B cell (primary cell): ENCODE data around the gene IPO13. TPM values are rescaled to one million over a fixed set of nuclear protein-coding genes. Genes with fewer than 3 reads are reported as not detected.

Experiments used
- ATAC-seq: fragments of 200-7000 bp; cut with Tn5 transposase; one replicate; pipeline ENCODE4 v1.10.0; 2021; ENCODE audit warnings: low read depth, mild to moderate bottlenecking, moderate number of reproducible peaks, moderate library complexity
- CTCF ChIA-PET: fragments of 350-600 bp; sonication (Branson Sonifier 250); formaldehyde crosslinking; loops from one replicate; lab custom pipeline; 2021; ENCODE audit warnings: antibody characterized with exemption, inconsistent platforms; lab: Charles Lee
- POLR2A ChIA-PET: fragments of 350-600 bp; sonication (Branson Sonifier 250); formaldehyde crosslinking; loops from one replicate; lab custom pipeline; 2021; ENCODE audit warnings: antibody characterized with exemption; lab: Charles Lee
- DNase-seq: peaks from one replicate; pipeline ENCODE4 v3.0.0; 2013
- H2AFZ ChIP-seq: 2 replicates; pipeline ENCODE4 v1.6.1; 2012; ENCODE audit warnings: mild to moderate bottlenecking, low read depth, low read length; ENCODE audit not compliant: insufficient read depth, poor library complexity, severe bottlenecking
- H3K27ac ChIP-seq, 2 donors: 1 replicate in 1 of 2; 2 replicates in 1 of 2; pipeline ENCODE4 v1.5.1; 2012 to 2013; ENCODE audit warnings: low read length in 2 of 2, mild to moderate bottlenecking in 2 of 2, moderate library complexity in 1 of 2
- H3K27me3 ChIP-seq, 4 experiments: fragments of 200-600 bp in 1 of 4; sonication (generic) in 1 of 4; replicated peaks in 1 of 4; 1 replicate in 2 of 4; 2 replicates in 2 of 4; pipeline versions ENCODE4 v1.6.1 to v1.7.0; 2013 to 2016; ENCODE audit warnings: low read length in 3 of 4, mild to moderate bottlenecking in 2 of 4, mixed read lengths in 1 of 4, moderate library complexity in 1 of 4; ENCODE audit not compliant: insufficient read depth in 4 of 4, control insufficient read depth in 3 of 4; ENCODE audit errors: control extremely low read depth in 1 of 4
- H3K36me3 ChIP-seq, 2 experiments: replicated peaks in 1 of 2; 1 replicate in 1 of 2; 2 replicates in 1 of 2; pipeline versions ENCODE4 v1.6.1 to v1.7.1; 2013; ENCODE audit warnings: low read length in 1 of 2; ENCODE audit not compliant: insufficient read depth in 2 of 2, control insufficient read depth in 1 of 2; ENCODE audit errors: control extremely low read depth in 1 of 2, extremely low read depth in 1 of 2
- H3K4me1 ChIP-seq, 2 donors: fragments of 200-600 bp in 1 of 2; sonication (generic) in 1 of 2; 1 replicate in 1 of 2; 2 replicates in 1 of 2; pipeline versions ENCODE4 v1.5.1 to v1.6.1; 2013 to 2017; ENCODE audit warnings: low read length in 2 of 2; ENCODE audit not compliant: control insufficient read depth in 2 of 2, insufficient read depth in 2 of 2
- H3K4me2 ChIP-seq: replicated peaks from 2 replicates; pipeline ENCODE3; 2012; ENCODE audit warnings: mild to moderate bottlenecking, low read depth, low read length; ENCODE audit not compliant: poor library complexity, severe bottlenecking
- H3K4me3 ChIP-seq, 5 experiments: fragments of 200-600 bp in 1 of 5; sonication (generic) in 1 of 5; 1 replicate in 3 of 5; 2 replicates in 2 of 5; pipeline versions ENCODE4 v1.5.1 to v1.7.0; 2011 to 2016; ENCODE audit warnings: low read length in 4 of 5, mild to moderate bottlenecking in 4 of 5, low read depth in 2 of 5, control low read depth in 1 of 5, moderate library complexity in 1 of 5; ENCODE audit not compliant: insufficient read depth in 1 of 5; ENCODE audit errors: control extremely low read depth in 1 of 5, extremely low read depth in 1 of 5
- H3K79me2 ChIP-seq: fragments of 200-600 bp; sonication (generic); one replicate; pipeline ENCODE4 v1.6.0; 2016; ENCODE audit warnings: low read length; ENCODE audit not compliant: control insufficient read depth, insufficient read depth
- H3K9ac ChIP-seq: fragments of 200-600 bp; sonication (generic); 2 replicates; pipeline ENCODE4 v1.6.1; 2017; ENCODE audit warnings: mild to moderate bottlenecking, low read length, moderate library complexity
- H3K9me3 ChIP-seq, 3 donors: one replicate each; pipeline versions ENCODE4 v1.6.1 to v1.7.1; 2013; ENCODE audit warnings: low read length in 2 of 3; ENCODE audit not compliant: control insufficient read depth in 2 of 3, insufficient read depth in 1 of 3; ENCODE audit errors: control extremely low read depth in 1 of 3
- H4K20me1 ChIP-seq: 2 replicates; pipeline ENCODE4 v1.6.0; 2012; ENCODE audit warnings: mild to moderate bottlenecking, low read length; ENCODE audit not compliant: insufficient read depth, control insufficient read depth, poor library complexity, severe bottlenecking
- H3K27ac Mint-ChIP-seq: one replicate; pipeline ENCODE4 v1.8.0; 2021; ENCODE audit warnings: mixed read lengths
- H3K27me3 Mint-ChIP-seq: one replicate; pipeline ENCODE4 v1.8.0; 2021; ENCODE audit warnings: mixed read lengths
- H3K4me1 Mint-ChIP-seq: one replicate; pipeline ENCODE4 v1.8.0; 2021; ENCODE audit warnings: mixed read lengths
- H3K4me3 Mint-ChIP-seq: one replicate; pipeline ENCODE4 v1.8.0; 2021; ENCODE audit warnings: mixed read lengths
- H3K9me3 Mint-ChIP-seq: one replicate; pipeline ENCODE4 v1.8.0; 2022; ENCODE audit warnings: mixed read lengths; ENCODE audit not compliant: insufficient read depth
- EZH2 ChIP-seq: IDR thresholded peaks from 2 replicates; pipeline ENCODE4 v1.6.1; 2012; ENCODE audit warnings: borderline replicate concordance, low read depth, mild to moderate bottlenecking, moderate library complexity, low read length; ENCODE audit not compliant: insufficient read depth, poor library complexity, severe bottlenecking
- WGBS: methylation state at CpG from one replicate; pipeline ENCODE4 v1.1.5; 2013; ENCODE audit warnings: missing lambda C conversion rate; ENCODE audit not compliant: insufficient coverage; 5-methylcytosine and 5-hydroxymethylcytosine counted together
- intact Hi-C: fragments of 100-400 bp; cut with micrococcal nuclease; formaldehyde crosslinking; loops from one replicate; pipeline ENCODE4 v1.10.0; 2022
- polyA plus RNA-seq: library from polyadenylated mRNA; depleted of rRNA; stranded (reverse); fragments of >200 nt; gene quantifications from 2 replicates; pipeline ENCODE4 v1.2.3, GENCODE V29; 2012
- total RNA-seq, 2 donors: library from RNA; stranded (reverse); fragments of 120-200 nt in 1 of 2; gene quantifications; 1 replicate in 1 of 2; 2 replicates in 1 of 2; pipeline versions ENCODE4 v1.2.3 to v1.2.4, GENCODE V29; 2013 to 2022
- TF ChIP-seq, protein P1 (sequence below): fragments of 200-600 bp; IDR thresholded peaks from one replicate; pipeline ENCODE4 v1.8.0; 2022; ENCODE audit warnings: antibody characterized with exemption, mild to moderate bottlenecking

The IPO13 gene
- total and polyA plus RNA-seq, 2 donors (not counting 1 experiment from before 2014, with no cell fraction given) = 18.7 to 19.7 TPM

- H3K4me3 Mint-ChIP-seq = no peak overlapping the region
- Histone ChIP-seq H3K4me1 (peaks cover 19 to 36% of the 10 kb centered on the region in 2 donors), H3K9me3 (no peaks in the 10 kb centered on the region), H3K4me2 (no peak overlapping the region), H4K20me1 (peaks cover 10% of the 10 kb centered on the region), H3K79me2 (no peaks in the 10 kb centered on the region), H3K27ac (no peak overlapping the region), H2AFZ (no peak overlapping the region), H3K9ac (no peak overlapping the region), H3K27me3 (no peaks in the 10 kb centered on the region), H3K4me3 (no peak overlapping the region), H3K36me3 (peaks cover 0 to 5% of the 10 kb centered on the region in 2 experiments)
- POLR2A ChIA-PET = no interaction called here
- CTCF ChIA-PET = no interaction called here
- ATAC-seq (no peak), DNase-seq (no peak)
- H3K27ac Mint-ChIP-seq = no peak overlapping the region
- peaks cover 27% of the 10 kb centered on the region for H3K4me1 Mint-ChIP-seq
- no peaks in the 10 kb centered on the region for H3K27me3 Mint-ChIP-seq
- intact Hi-C loops = no loop called here
- no peaks in the 10 kb centered on the region for H3K9me3 Mint-ChIP-seq
- 96% methylated on average over 15 of the region's 15 CpGs for WGBS
- no peak for TF ChIP-seq EZH2
- TF ChIP-seq, protein P1, sequence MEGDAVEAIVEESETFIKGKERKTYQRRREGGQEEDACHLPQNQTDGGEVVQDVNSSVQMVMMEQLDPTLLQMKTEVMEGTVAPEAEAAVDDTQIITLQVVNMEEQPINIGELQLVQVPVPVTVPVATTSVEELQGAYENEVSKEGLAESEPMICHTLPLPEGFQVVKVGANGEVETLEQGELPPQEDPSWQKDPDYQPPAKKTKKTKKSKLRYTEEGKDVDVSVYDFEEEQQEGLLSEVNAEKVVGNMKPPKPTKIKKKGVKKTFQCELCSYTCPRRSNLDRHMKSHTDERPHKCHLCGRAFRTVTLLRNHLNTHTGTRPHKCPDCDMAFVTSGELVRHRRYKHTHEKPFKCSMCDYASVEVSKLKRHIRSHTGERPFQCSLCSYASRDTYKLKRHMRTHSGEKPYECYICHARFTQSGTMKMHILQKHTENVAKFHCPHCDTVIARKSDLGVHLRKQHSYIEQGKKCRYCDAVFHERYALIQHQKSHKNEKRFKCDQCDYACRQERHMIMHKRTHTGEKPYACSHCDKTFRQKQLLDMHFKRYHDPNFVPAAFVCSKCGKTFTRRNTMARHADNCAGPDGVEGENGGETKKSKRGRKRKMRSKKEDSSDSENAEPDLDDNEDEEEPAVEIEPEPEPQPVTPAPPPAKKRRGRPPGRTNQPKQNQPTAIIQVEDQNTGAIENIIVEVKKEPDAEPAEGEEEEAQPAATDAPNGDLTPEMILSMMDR = no peak
Measured at GRCh38 chr1:43982808-43983207, 36.1 kb downstream of the IPO13 start.

DNA sequence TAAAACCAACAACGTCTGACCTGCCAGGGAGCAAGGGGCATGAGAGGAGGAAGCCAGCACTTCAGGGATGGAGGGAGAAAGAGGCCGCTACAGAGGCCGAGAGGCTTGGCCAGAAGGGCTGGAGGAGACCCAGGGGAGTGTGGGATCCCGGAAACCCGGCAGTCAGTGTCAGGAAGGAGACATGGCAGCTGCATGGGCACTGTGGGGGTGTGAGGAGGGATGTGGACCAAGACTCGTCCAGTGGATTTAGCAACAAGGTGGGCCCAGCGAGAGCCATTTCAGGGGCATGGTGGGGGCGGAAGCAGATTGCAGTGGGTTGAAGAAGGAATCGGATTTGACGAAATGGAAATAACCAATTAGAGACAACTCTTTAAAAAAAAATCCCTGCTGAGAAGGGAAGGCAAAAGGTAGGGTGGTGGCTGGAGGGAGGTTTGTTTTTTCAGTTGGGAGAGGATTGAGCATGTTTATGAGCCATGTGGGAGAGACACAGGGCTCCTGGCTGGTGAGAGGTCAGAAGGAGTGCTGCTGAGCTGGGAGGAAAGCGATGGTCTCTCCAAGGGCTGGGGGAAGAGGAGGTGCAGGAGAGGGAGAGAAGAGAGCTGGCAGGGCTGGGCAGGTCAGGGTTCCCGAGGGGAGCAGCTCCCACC lies 36.6 kb downstream of the IPO13 start:
- intact Hi-C loops = no loop called here
- Histone ChIP-seq H3K9me3 (no peaks in the 10 kb centered on the region), H3K27ac (no peak overlapping the region), H3K4me1 (peaks cover 18 to 30% of the 10 kb centered on the region in 2 donors), H4K20me1 (peaks cover 4% of the 10 kb centered on the region), H3K4me3 (no peak overlapping the region), H3K4me2 (no peak overlapping the region), H3K79me2 (no peaks in the 10 kb centered on the region), H2AFZ (no peak overlapping the region), H3K27me3 (no peaks in the 10 kb centered on the region), H3K36me3 (peaks cover 0 to under 1% of the 10 kb centered on the region in 2 experiments), H3K9ac (no peak overlapping the region)
- POLR2A ChIA-PET = no interaction called here
- no peak overlapping the region for H3K4me3 Mint-ChIP-seq
- whole genome bisulfite sequencing = 98% methylated on average over 7 of the region's 12 CpGs
- H3K4me1 Mint-ChIP-seq = peaks cover 23% of the 10 kb centered on the region
- no peak overlapping the region for H3K27ac Mint-ChIP-seq
- H3K27me3 Mint-ChIP-seq = no peaks in the 10 kb centered on the region
- no peaks in the 10 kb centered on the region for H3K9me3 Mint-ChIP-seq
- CTCF ChIA-PET = no interaction called here
- ATAC-seq (no peak), DNase-seq (no peak)
- TF ChIP-seq, protein P1 = no peak
- no peak for TF ChIP-seq EZH2
